Stomach (tissue), 9 donors: Measurements from ENCODE around the gene PLEKHG5. TPM values are rescaled to one million over a fixed set of nuclear protein-coding genes. Genes with fewer than 3 reads are reported as not detected.

ENCODE experiments used
- DNase-seq, 2 donors: peaks; one replicate each; pipeline versions ENCODE4 v3.0.0 to v3.0.0-alpha.2; 2013 to 2019
- H3K27ac ChIP-seq, 5 donors: fragments of 200-600 bp in 4 of 5; sonication (generic) in 4 of 5; one replicate each; pipeline ENCODE4 v1.5.1; 2013 to 2019; ENCODE audit warnings: mild to moderate bottlenecking in 1 of 5, moderate library complexity in 1 of 5
- H3K27me3 ChIP-seq, 3 donors: fragments of 200-600 bp; sonication (generic); one replicate each; pipeline ENCODE4 v1.5.1; 2017 to 2019; ENCODE audit warnings: mixed run types in 1 of 3
- H3K36me3 ChIP-seq, 4 donors: fragments of 200-600 bp; sonication (generic); 1 replicate in 3 of 4; 2 replicates in 1 of 4; pipeline ENCODE4 v1.5.1; 2016 to 2019
- H3K4me1 ChIP-seq, 4 donors: fragments of 200-600 bp; sonication (generic); one replicate each; pipeline ENCODE4 v1.5.1; 2016 to 2019
- H3K4me3 ChIP-seq, 4 donors: fragments of 200-600 bp; sonication (generic) in 3 of 4; one replicate each; pipeline ENCODE4 v1.5.1; 2016 to 2019; ENCODE audit warnings: mild to moderate bottlenecking in 1 of 4
- H3K9me3 ChIP-seq, 4 donors: fragments of 200-600 bp; sonication (generic); one replicate each; pipeline ENCODE4 v1.5.1; 2016 to 2019
- CTCF ChIP-seq, 7 experiments: fragments of 450-650 bp in 4 of 7; fragments of 200-600 bp in 3 of 7; sonication (generic) in 3 of 7; IDR thresholded peaks; one replicate each; pipeline ENCODE4 v1.5.1; 2016 to 2019; ENCODE audit warnings: antibody characterized with exemption in 7 of 7, control low read depth in 2 of 7, mild to moderate bottlenecking in 1 of 7
- EP300 ChIP-seq: sonication (generic); formaldehyde crosslinking; IDR thresholded peaks from one replicate; pipeline ENCODE4 v1.6.1; 2017; ENCODE audit warnings: antibody characterized with exemption
- POLR2A ChIP-seq, 4 donors: fragments of 450-650 bp; IDR thresholded peaks; one replicate each; pipeline ENCODE4 v1.6.1; 2016; ENCODE audit warnings: antibody characterized with exemption in 4 of 4, control low read depth in 2 of 4, mild to moderate bottlenecking in 1 of 4, moderate library complexity in 1 of 4
- POLR2AphosphoS5 ChIP-seq, 3 donors: sonication (generic); formaldehyde crosslinking; IDR thresholded peaks; one replicate each; pipeline ENCODE4 v1.6.1; 2016; ENCODE audit warnings: antibody characterized with exemption in 3 of 3
- WGBS, 5 donors: extraction: QIAGEN DNeasy Blood & Tissue Kit in 3 of 5; methylation state at CpG; one replicate each; pipeline versions ENCODE4 v1.1.5 to v1.1.7; 2013 to 2018; 5-methylcytosine and 5-hydroxymethylcytosine counted together
- intact Hi-C: fragments of 100-400 bp; cut with DNase I; formaldehyde crosslinking; loops from one replicate; pipeline ENCODE4 v1.15.1; 2023; ENCODE audit warnings: low total_unique reads
- polyA plus RNA-seq, 3 donors: library from polyadenylated mRNA; stranded (reverse); fragments of 200-250 nt; gene quantifications; one replicate each; pipeline ENCODE4 v1.2.3, GENCODE V29; 2013
- total RNA-seq, 5 donors: library from RNA; depleted of rRNA; stranded (reverse); fragments of >200 nt; gene quantifications; one replicate each; pipeline versions ENCODE4 v1.1.0 to v1.2.3, GENCODE V29; 2014 to 2016
- donor health status: healthy with polysubstance abuse.
- donor health status: Bipolar disorder and iron deficiency.
- donor health status: healthy.

Gene PLEKHG5
- total and polyA plus RNA-seq, 8 donors = 1.4 to 58.8 (median 7.4) TPM

DNA sequence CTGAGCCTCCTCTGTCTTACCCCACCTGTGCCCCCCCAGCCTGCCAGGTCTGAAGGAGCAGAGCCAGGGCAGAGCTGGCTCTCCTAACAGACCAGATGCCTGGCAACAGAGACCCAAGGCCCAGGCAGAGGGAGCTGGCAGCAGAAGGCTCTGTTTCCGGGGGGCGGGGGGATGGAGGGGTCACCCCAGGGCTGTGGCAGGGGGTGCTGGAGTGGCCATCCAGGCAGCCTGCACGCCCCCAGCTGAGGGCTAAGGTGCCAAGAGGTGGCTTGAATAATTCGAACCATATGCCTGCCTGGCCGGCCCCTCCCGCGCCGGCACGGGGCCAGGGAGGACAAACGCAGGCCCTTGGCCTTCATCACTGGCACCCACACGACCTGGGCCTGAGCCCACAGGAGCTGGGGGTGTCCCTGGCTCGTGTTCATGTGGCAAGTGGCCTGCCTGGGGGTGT, 16.0 kb upstream of the PLEKHG5 start:
- H3K4me1 ChIP-seq = peaks cover 0 to 5% (median 0%) of the 10 kb centered on the region in 4 donors
- intact Hi-C loops = no loop called here
- H3K36me3 ChIP-seq = no peaks in the 10 kb centered on the region
- no peak overlapping the region for H3K4me3 ChIP-seq
- 69 to 75% (median 71%) methylated on average over 3 to 12 of the region's 12 CpGs for WGBS, 5 donors
- peaks cover 0 to 51% (median 7%) of the 10 kb centered on the region in 3 donors for H3K27me3 ChIP-seq
- H3K9me3 ChIP-seq = no peaks in the 10 kb centered on the region
- H3K27ac ChIP-seq = no peak overlapping the region
- no peak for TF ChIP-seq POLR2A (IDR thresholded peaks at IDR 0.05)
- TF ChIP-seq CTCF (IDR thresholded peaks at IDR 0.05) = no peak
- TF ChIP-seq POLR2AphosphoS5 (IDR thresholded peaks at IDR 0.05) = no peak
- no peak for TF ChIP-seq EP300
- peak in 1 of 2 donors; percentile 26 for DNase-seq

DNA sequence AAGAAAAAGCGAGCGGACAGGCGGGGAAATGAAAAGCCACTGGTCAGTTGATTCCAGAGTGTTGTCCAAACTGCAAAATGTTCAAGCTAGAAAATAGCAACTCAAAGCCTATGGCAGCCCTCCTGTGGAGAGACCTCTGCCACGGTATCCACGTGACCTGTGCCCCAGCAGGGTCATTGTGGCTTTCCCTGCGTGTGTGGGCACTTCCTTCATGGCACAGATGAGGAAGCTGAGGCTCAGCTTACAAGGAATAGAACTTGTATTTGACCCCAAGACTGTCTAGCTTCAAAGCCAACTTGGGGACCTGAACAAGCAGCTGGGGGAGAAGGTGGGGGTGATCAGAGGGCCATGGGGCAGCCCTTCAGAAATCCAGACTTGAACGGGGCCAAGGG, 15.6 kb upstream of the PLEKHG5 start:
- WGBS, 5 donors = 63 to 74% (median 64%) methylated on average over 6 to 7 of the region's 7 CpGs
- no peak for DNase-seq

DNA sequence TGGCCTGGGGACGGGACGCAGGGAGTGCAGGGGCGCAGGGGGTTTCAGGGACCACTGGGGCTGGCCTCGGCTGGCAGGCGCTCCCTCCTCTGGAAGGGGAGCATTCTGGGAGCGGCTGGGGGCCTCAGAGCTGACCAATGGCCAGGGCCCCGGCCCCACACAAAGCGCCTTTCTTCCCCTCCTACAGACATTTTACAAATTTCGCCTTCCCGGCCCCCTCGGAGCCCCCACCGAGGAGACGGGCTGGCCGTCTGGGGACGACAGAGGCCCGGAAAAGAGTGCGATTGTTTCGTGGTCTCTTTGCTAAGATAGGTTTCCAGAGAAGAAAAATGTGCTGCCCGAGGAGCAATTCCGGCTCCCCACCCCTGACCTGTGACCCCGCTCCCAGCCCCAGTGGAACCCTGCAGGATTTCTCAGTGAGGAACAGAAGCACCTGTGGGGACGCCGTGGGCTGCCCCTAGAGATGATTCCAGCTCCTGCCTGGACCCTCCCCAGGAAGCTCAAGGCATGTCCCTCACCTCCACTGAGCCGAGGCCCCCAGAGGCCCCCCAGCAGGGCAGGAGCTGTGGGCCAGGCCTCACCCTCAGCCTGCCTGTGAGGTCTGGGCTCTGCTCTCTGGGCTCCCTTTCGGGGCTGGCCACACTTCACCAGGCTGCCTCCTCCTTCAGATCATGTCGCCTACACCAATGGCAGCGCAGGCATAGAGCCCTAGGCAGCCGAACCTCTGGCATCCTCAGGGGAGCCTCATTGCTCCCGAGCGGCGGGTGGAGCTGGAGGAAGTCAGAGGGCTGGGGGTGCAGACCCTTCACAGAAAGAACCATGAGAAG, 15.0 kb upstream of the PLEKHG5 start:
- Histone ChIP-seq H3K9me3 (no peaks in the 10 kb centered on the region), H3K36me3 (no peaks in the 10 kb centered on the region), H3K27me3 (peaks cover 0 to 59% (median 7%) of the 10 kb centered on the region in 3 donors), H3K4me1 (peaks cover 4 to 13% (median 6%) of the 10 kb centered on the region in 4 donors), H3K27ac (no peak overlapping the region), H3K4me3 (no peak overlapping the region)
- peak in 1 of 2 donors; percentile 5 for DNase-seq
- TF ChIP-seq CTCF (IDR thresholded peaks at IDR 0.05) = no peak
- 69 to 77% (median 72%) methylated on average over 20 to 31 of the region's 31 CpGs for WGBS, 5 donors
- intact Hi-C loops = no loop called here

More for the DNA sequence above, 15.6 kb upstream of the PLEKHG5 start:
- H3K9me3 ChIP-seq = no peaks in the 10 kb centered on the region
- intact Hi-C loops = no loop called here
- H3K4me3 ChIP-seq = no peak overlapping the region
- H3K27ac ChIP-seq = no peak overlapping the region
- H3K4me1 ChIP-seq = peaks cover under 1 to 9% (median 3%) of the 10 kb centered on the region in 4 donors
- no peaks in the 10 kb centered on the region for H3K36me3 ChIP-seq
- peaks cover 0 to 55% (median 7%) of the 10 kb centered on the region in 3 donors for H3K27me3 ChIP-seq
- TF ChIP-seq EP300 (no peak), POLR2AphosphoS5 (IDR thresholded peaks at IDR 0.05) (no peak), POLR2A (IDR thresholded peaks at IDR 0.05) (no peak), CTCF (IDR thresholded peaks at IDR 0.05) (no peak)

GRCh38 chr1:6505367-6506209, 14.1 kb upstream of the PLEKHG5 start:
- DNase-seq = peak in 1 of 2 donors; percentile 3
- no peak overlapping the region for H3K4me3 ChIP-seq
- no peak overlapping the region for H3K27ac ChIP-seq
- TF ChIP-seq POLR2AphosphoS5 (IDR thresholded peaks at IDR 0.05) = no peak
- TF ChIP-seq EP300 = no peak
- TF ChIP-seq POLR2A (IDR thresholded peaks at IDR 0.05) = no peak
- TF ChIP-seq CTCF (IDR thresholded peaks at IDR 0.05) = no peak
- WGBS, 5 donors = 80 to 89% (median 83%) methylated on average over 20 to 31 of the region's 31 CpGs
- H3K4me1 ChIP-seq = peaks cover 4 to 13% (median 6%) of the 10 kb centered on the region in 4 donors
- peaks cover 0 to 59% (median 7%) of the 10 kb centered on the region in 3 donors for H3K27me3 ChIP-seq
- no peaks in the 10 kb centered on the region for H3K9me3 ChIP-seq
- H3K36me3 ChIP-seq = no peaks in the 10 kb centered on the region
- intact Hi-C loops = no loop called here
